Mammary epithelial cell (primary cell): ENCODE data around the gene DNAH14.
"Not testable (repeated sequence)": the region's sequence is repeated elsewhere in the genome, so short reads cannot be mapped to it uniquely, and the experiment has no call there.

Source experiments
- EZH2 ChIP-seq: IDR thresholded peaks from 2 replicates; pipeline ENCODE4 v1.6.1; 2012; ENCODE audit warnings: low read length, inconsistent platforms, borderline replicate concordance
- TF ChIP-seq, protein P1 (sequence below), 2 donors: IDR thresholded peaks in 1 of 2; conservative IDR thresholded peaks in 1 of 2; 2 replicates each; pipeline ENCODE4 v1.5.1; 2011 to 2012; ENCODE audit warnings: inconsistent platforms in 2 of 2, low read length in 2 of 2, mild to moderate bottlenecking in 2 of 2, control low read depth in 1 of 2, low read depth in 1 of 2; ENCODE audit not compliant: insufficient read depth in 1 of 2; ENCODE audit errors: extremely low read depth in 1 of 2

DNA sequence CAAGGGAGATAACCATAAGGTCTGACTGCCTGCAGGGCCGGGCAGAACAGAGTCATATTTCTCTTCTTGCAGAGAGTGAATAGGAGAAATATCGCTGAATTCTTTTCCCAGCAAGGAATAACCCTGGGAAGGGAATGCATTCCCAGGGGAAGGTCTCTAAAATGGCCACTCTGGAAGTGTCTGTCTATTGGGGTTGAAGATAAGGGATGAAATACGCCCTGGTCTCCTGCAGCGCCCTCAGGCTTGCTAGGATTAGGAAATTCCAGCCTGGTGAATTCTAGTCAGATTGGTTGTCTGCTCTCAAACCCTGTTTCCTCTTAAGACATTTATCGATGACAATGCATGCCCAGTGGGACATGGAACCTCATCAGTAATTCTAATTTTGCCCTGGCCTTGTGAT, 76.9 kb downstream of the DNAH14 start:
- TF ChIP-seq, protein P1, sequence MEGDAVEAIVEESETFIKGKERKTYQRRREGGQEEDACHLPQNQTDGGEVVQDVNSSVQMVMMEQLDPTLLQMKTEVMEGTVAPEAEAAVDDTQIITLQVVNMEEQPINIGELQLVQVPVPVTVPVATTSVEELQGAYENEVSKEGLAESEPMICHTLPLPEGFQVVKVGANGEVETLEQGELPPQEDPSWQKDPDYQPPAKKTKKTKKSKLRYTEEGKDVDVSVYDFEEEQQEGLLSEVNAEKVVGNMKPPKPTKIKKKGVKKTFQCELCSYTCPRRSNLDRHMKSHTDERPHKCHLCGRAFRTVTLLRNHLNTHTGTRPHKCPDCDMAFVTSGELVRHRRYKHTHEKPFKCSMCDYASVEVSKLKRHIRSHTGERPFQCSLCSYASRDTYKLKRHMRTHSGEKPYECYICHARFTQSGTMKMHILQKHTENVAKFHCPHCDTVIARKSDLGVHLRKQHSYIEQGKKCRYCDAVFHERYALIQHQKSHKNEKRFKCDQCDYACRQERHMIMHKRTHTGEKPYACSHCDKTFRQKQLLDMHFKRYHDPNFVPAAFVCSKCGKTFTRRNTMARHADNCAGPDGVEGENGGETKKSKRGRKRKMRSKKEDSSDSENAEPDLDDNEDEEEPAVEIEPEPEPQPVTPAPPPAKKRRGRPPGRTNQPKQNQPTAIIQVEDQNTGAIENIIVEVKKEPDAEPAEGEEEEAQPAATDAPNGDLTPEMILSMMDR (conservative IDR thresholded peaks at IDR 0.05 in 1 of 2, IDR thresholded peaks at IDR 0.05 in 1 of 2; ENCODE audit: extremely low read depth in 1 of 2, insufficient read depth in 1 of 2, low read depth in 1 of 2, low read length in 2 of 2) = not testable (repeated sequence)
- not testable (repeated sequence) for TF ChIP-seq EZH2
